Effector memory CD8-positive, alpha-beta T cell (primary cell): ENCODE data around the gene DENND6A.
"Not testable (repeated sequence)": the region's sequence is repeated elsewhere in the genome, so short reads cannot be mapped to it uniquely, and the experiment has no call there.

ENCODE experiments used
- ATAC-seq: fragments of 150-1000 bp; cut with Tn5 transposase; replicated peaks from 2 replicates; pipeline ENCODE4 v1.10.0; 2021; ENCODE audit warnings: mild to moderate bottlenecking, moderate library complexity
- DNase-seq, 3 experiments: peaks; one replicate each; pipeline ENCODE4 v3.0.0; 2021
- H3K27ac Mint-ChIP-seq, 2 donors: one replicate each; pipeline ENCODE4 v1.8.0; 2022; ENCODE audit warnings: mild to moderate bottlenecking in 2 of 2, mixed read lengths in 2 of 2, moderate library complexity in 2 of 2
- H3K27me3 Mint-ChIP-seq, 2 donors: one replicate each; pipeline ENCODE4 v1.8.0; 2022; ENCODE audit warnings: mixed read lengths in 2 of 2
- H3K36me3 Mint-ChIP-seq: one replicate; pipeline ENCODE4 v1.8.0; 2022; ENCODE audit warnings: mild to moderate bottlenecking, moderate library complexity, mixed read lengths; ENCODE audit not compliant: insufficient read depth
- H3K4me1 Mint-ChIP-seq, 2 donors: one replicate each; pipeline ENCODE4 v1.8.0; 2022; ENCODE audit warnings: low read depth in 2 of 2, mixed read lengths in 2 of 2
- H3K4me3 Mint-ChIP-seq, 2 donors: one replicate each; pipeline ENCODE4 v1.8.0; 2022; ENCODE audit warnings: mild to moderate bottlenecking in 2 of 2, mixed read lengths in 2 of 2, moderate library complexity in 2 of 2
- H3K9me3 Mint-ChIP-seq, 2 donors: one replicate each; pipeline ENCODE4 v1.8.0; 2022; ENCODE audit warnings: mixed read lengths in 2 of 2

The DENND6A gene

DNA sequence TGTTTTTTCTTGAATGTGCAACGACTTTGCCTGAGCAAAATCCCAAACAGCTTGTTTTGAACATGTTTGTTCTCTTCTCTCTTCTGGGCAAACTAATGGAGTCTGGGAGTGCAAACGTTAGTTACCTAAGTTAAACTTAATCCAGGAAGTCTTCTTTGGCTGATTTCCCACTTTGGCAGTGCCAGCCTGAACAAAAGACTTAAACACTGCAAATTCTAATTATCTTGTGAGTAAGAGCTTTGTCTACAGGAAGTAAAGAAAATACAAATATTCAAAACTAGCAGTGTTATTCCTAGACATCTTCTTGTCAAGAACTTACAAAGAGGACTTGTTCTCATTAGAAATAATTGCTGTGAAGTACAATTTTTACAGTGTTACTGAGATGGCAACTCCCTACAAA lies 16.7 kb upstream of the DENND6A start:
- Mint-ChIP-seq H3K9me3 (no peaks in the 10 kb centered on the region), H3K4me1 (no peaks in the 10 kb centered on the region), H3K36me3 (no peaks in the 10 kb centered on the region), H3K27me3 (no peaks in the 10 kb centered on the region), H3K4me3 (no peak overlapping the region), H3K27ac (no peak overlapping the region)
- ATAC-seq: no peak
- no peak for DNase-seq

GRCh38 chr3:57709031-57709430 lies 16.2 kb upstream of the DENND6A start:
- H3K4me1 Mint-ChIP-seq: no peaks in the 10 kb centered on the region
- ATAC-seq: no peak
- no peaks in the 10 kb centered on the region for H3K9me3 Mint-ChIP-seq
- no peaks in the 10 kb centered on the region for H3K27me3 Mint-ChIP-seq
- H3K27ac Mint-ChIP-seq: no peak overlapping the region
- DNase-seq: no peak
- no peak overlapping the region for H3K4me3 Mint-ChIP-seq
- no peaks in the 10 kb centered on the region for H3K36me3 Mint-ChIP-seq

DNA sequence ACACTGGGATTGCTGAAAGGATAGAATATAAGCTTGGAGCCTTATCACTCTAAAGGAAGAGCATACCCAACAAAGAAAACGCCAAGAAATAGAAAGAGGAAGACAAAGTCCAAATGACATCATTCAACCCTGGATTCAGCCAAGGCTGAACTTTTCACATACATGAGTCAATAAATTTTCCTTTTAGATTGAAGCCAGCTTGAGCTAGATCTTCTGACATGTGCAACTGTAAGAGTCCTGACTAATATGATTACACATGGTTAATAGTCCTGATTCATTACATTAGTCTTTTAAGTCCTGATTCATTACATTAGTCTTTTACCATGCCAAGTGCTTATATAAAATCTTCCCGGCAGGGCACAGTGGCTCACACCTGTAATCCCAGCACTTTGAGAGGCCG lies 13.6 kb upstream of the DENND6A start:
- no peaks in the 10 kb centered on the region for H3K9me3 Mint-ChIP-seq
- ATAC-seq (no peak), DNase-seq (no peak)
- H3K4me1 Mint-ChIP-seq: no peaks in the 10 kb centered on the region
- no peak overlapping the region for H3K27ac Mint-ChIP-seq
- no peaks in the 10 kb centered on the region for H3K27me3 Mint-ChIP-seq
- no peak overlapping the region for H3K4me3 Mint-ChIP-seq
- H3K36me3 Mint-ChIP-seq: no peaks in the 10 kb centered on the region

GRCh38 chr3:57705351-57705750 lies 12.5 kb upstream of the DENND6A start:
- H3K4me1 Mint-ChIP-seq, H3K36me3 Mint-ChIP-seq, H3K9me3 Mint-ChIP-seq, H3K27ac Mint-ChIP-seq, ATAC-seq, H3K4me3 Mint-ChIP-seq, DNase-seq, H3K27me3 Mint-ChIP-seq: not testable (repeated sequence)

DNA sequence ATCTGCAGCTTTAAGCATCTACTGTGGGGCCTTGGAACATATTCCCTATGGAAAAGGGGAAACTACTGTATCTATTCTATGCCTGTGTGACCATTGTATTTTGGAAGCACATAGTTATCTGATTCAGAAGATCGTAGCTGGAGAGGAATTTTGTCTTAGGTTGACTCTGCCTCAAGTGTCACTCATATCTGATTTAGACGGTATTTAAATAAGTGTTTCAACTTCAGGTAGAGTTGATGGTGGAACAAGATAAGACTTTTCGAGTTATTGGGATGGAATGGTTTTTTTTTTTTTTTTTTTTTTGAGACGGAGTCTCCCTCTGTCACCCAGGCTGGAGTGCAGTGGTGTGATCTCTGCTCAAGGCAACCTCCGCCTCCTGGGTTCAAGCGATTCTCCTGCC lies 8.9 kb upstream of the DENND6A start:
- no peaks in the 10 kb centered on the region for H3K9me3 Mint-ChIP-seq
- DNase-seq: no peak
- H3K4me1 Mint-ChIP-seq: peaks cover 0 to under 1% of the 10 kb centered on the region in 2 donors
- H3K4me3 Mint-ChIP-seq: no peak overlapping the region
- no peaks in the 10 kb centered on the region for H3K36me3 Mint-ChIP-seq
- no peak for ATAC-seq
- no peaks in the 10 kb centered on the region for H3K27me3 Mint-ChIP-seq
- H3K27ac Mint-ChIP-seq: no peak overlapping the region

DNA sequence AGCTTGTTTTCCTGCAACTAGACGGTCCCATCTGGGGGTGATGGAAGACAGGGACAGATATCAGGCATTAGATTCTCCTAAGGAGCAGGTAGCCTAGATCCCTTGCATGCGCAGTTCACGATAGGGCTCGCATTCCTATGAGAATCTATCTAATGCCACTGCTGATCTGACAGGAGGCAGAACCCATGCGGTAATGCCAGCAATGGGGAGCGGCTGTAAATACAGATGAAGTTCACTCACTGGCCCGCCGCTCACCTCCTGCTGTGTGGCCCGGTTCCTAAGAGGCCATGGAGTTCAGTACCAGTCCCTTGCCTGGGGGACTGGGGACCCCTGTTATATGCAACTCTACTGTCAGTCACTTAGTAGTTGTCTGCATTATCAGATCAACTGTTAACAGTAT lies 7.9 kb upstream of the DENND6A start:
- Mint-ChIP-seq H3K9me3 (no peaks in the 10 kb centered on the region), H3K27me3 (no peaks in the 10 kb centered on the region), H3K4me3 (no peak overlapping the region), H3K4me1 (peaks cover 0 to 2% of the 10 kb centered on the region in 2 donors), H3K27ac (no peak overlapping the region), H3K36me3 (no peaks in the 10 kb centered on the region)
- no peak for ATAC-seq
- no peak for DNase-seq

- H3K36me3 Mint-ChIP-seq: no peaks in the 10 kb centered on the region
- ATAC-seq (no peak), DNase-seq (no peak)
- no peak overlapping the region for H3K27ac Mint-ChIP-seq
- H3K9me3 Mint-ChIP-seq: no peaks in the 10 kb centered on the region
- no peak overlapping the region for H3K4me3 Mint-ChIP-seq
- no peaks in the 10 kb centered on the region for H3K27me3 Mint-ChIP-seq
- peaks cover 0 to 2% of the 10 kb centered on the region in 2 donors for H3K4me1 Mint-ChIP-seq
Measured at GRCh38 chr3:57699591-57699990, 6.7 kb upstream of the DENND6A start.

- peaks cover 14% of the 10 kb centered on the region for H3K36me3 Mint-ChIP-seq
- H3K4me1 Mint-ChIP-seq: peaks cover 4 to 5% of the 10 kb centered on the region in 2 donors
- DNase-seq: no peak
- H3K4me3 Mint-ChIP-seq: no peak overlapping the region
- no peaks in the 10 kb centered on the region for H3K27me3 Mint-ChIP-seq
- H3K27ac Mint-ChIP-seq: no peak overlapping the region
- ATAC-seq: no peak
- H3K9me3 Mint-ChIP-seq: no peaks in the 10 kb centered on the region
Measured at GRCh38 chr3:57696801-57697321, 4.0 kb upstream of the DENND6A start.

DNA sequence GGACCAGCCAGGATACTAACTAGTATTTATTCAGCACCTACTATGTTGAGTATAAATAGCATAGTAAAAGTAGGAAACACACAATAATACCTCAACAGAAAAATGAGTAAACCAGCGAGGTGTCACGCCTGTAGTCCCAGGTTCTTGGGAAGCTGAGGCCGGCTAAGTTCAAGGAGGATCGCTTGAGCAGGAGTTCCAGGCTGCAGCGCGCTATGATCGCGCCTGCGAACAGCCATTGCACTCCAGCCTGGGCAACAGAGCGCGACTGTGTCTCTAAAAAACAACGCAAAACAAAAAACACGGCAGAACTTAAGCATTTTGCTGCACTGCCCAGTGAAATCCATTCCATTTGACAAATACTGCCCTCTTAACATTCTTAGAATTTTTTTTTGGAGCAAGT lies 1.3 kb upstream of the DENND6A start:
- no peaks in the 10 kb centered on the region for H3K9me3 Mint-ChIP-seq
- H3K27ac Mint-ChIP-seq: peak overlapping the region; percentile 26 to 32
- ATAC-seq (no peak), DNase-seq (no peak)
- H3K4me3 Mint-ChIP-seq: peak overlapping the region; percentile 67 to 93
- H3K36me3 Mint-ChIP-seq: peaks cover 31% of the 10 kb centered on the region
- no peaks in the 10 kb centered on the region for H3K27me3 Mint-ChIP-seq
- peaks cover 20 to 24% of the 10 kb centered on the region in 2 donors for H3K4me1 Mint-ChIP-seq

DNA sequence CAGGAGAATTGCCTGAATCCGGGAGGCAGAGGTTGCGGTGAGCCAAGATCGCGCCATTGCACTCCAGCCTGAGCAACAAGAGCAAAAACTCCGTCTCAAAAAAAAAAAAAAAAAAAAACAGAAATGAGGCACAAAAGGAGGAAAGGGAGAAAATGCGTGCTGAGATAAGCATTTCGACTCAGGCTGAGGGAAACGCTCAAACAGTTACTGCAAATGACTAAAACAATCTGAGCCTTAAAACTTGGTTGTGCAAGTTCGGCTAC lies 813 bp downstream of the DENND6A start:
- not testable (repeated sequence) for DNase-seq, H3K27me3 Mint-ChIP-seq, H3K9me3 Mint-ChIP-seq, ATAC-seq
- peak overlapping the region; percentile 91 to 93 for H3K4me3 Mint-ChIP-seq
- H3K4me1 Mint-ChIP-seq: peaks cover 34 to 37% of the 10 kb centered on the region in 2 donors
- H3K27ac Mint-ChIP-seq: peak overlapping the region; percentile 93 to 96
- H3K36me3 Mint-ChIP-seq: peaks cover 45% of the 10 kb centered on the region

DNA sequence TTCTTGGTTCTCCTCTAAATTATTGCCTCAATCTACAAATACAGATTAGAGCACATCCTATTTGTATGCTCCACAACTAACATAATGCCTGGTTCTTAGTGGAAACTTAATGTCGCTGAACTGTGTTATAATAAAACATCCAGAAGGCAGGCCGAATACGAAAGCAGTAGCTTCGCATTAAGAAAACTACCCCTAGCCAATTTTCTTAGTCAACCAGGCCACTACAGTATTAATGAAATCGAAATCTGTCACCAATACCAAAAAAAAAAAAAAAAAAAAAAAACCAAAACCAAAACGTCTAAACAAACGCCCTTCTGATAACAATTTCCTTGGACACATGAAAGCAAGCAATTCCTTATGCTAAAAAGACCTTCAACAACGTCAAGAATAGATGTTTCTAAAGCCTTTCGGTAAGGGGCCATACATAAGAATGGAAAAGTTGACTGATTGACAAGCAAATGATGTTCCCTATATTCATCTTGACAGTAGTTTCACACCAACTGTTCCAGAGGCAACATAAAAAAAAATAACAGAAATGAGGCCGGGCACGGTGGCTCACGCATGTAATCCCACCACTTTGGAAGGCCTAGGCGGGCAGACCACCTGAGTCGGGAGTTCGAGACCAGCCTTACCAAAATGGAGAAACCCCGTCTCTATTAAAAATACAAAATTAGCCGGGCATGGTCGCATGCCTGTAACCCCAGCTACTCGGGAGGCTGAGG lies 1.3 kb downstream of the DENND6A start:
- Mint-ChIP-seq H3K4me1 (peaks cover 39 to 40% of the 10 kb centered on the region in 2 donors), H3K27me3 (no peaks in the 10 kb centered on the region), H3K36me3 (peaks cover 48% of the 10 kb centered on the region), H3K9me3 (no peaks in the 10 kb centered on the region), H3K4me3 (peak overlapping the region; percentile 91 to 93), H3K27ac (peak overlapping the region; percentile 93 to 96)
- no peak for DNase-seq
- no peak for ATAC-seq

DNA sequence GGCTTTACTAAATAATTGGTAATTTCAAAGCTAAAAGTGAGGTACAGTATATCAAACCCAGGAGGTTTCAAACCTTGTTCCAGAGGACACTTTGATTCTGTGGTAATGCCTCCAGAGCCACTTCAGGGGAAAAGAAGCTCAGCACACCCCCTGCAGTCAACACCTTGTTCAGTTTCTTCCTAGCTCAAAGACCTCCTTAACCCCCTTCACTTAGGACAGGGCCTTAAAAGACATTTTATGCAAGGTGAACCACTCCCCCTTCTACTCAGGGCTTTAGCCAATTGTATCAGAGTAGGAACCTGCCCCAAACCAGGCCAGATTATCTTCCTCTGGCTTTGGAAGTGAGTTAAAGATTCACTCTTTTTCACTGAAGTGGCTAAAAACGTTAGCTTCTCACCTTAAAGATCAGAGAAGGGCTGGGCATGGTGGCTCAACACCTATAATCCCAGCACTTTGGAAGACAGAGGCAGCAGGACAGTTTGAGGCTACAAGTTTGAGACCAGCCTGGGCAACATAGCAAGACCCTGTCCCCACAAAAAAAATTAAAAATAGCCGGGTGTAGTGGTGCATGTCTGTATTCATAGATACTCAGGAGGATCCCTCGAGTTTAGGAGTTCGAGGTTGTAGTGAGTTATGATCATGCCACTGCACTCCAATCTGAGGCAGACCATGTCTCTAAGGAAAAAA lies 3.4 kb downstream of the DENND6A start:
- Mint-ChIP-seq H3K27ac (peak overlapping the region in 1 of 2 donors; percentile 93), H3K4me1 (peaks cover 45 to 50% of the 10 kb centered on the region in 2 donors), H3K4me3 (peak overlapping the region; percentile 91 to 93), H3K36me3 (peaks cover 56% of the 10 kb centered on the region), H3K9me3 (no peaks in the 10 kb centered on the region), H3K27me3 (no peaks in the 10 kb centered on the region)
- no peak for DNase-seq
- no peak for ATAC-seq

GRCh38 chr3:57688291-57688690 lies 4.6 kb downstream of the DENND6A start:
- Mint-ChIP-seq H3K27me3 (no peaks in the 10 kb centered on the region), H3K27ac (peak overlapping the region; percentile 65 to 93), H3K4me3 (peak overlapping the region; percentile 1 to 41), H3K4me1 (peaks cover 42 to 50% of the 10 kb centered on the region in 2 donors), H3K9me3 (no peaks in the 10 kb centered on the region), H3K36me3 (peaks cover 59% of the 10 kb centered on the region)
- DNase-seq (no peak), ATAC-seq (no peak)

- no peak for DNase-seq
- H3K4me3 Mint-ChIP-seq: no peak overlapping the region
- no peaks in the 10 kb centered on the region for H3K9me3 Mint-ChIP-seq
- no peak overlapping the region for H3K27ac Mint-ChIP-seq
- peaks cover 45 to 69% of the 10 kb centered on the region in 2 donors for H3K4me1 Mint-ChIP-seq
- no peak for ATAC-seq
- no peaks in the 10 kb centered on the region for H3K27me3 Mint-ChIP-seq
- peaks cover 41% of the 10 kb centered on the region for H3K36me3 Mint-ChIP-seq
Measured at GRCh38 chr3:57683286-57683685, 9.6 kb downstream of the DENND6A start.
